Measurements from ENCODE around the gene ARHGAP9.

- TF ChIP-seq CTCF (IDR thresholded peaks at IDR 0.05) (no peak), POLR2A (IDR thresholded peaks at IDR 0.05) (no peak)
Observed at GRCh38 chr12:57441846-57442427, 37.7 kb downstream of the ARHGAP9 start.
